Thoracic aorta (tissue), 2 donors: ENCODE results near the gene TFEC. TPM values are rescaled to one million over a fixed set of nuclear protein-coding genes. Genes with fewer than 3 reads are reported as not detected.
A peak's percentile ranks its signal among the peaks of the same experiment; 100 is the strongest.

Experiments
- ATAC-seq: fragments of 150-250 bp; one replicate; pipeline ENCODE4 v1.8.0; 2017; ENCODE audit warnings: low read depth; ENCODE audit not compliant: insufficient number of reproducible peaks, low FRiP score
- DNase-seq: peaks from one replicate; pipeline ENCODE4 v3.0.0-alpha.2; 2020; ENCODE audit warnings: low spot score
- H3K27ac ChIP-seq, 2 donors: fragments of 200-600 bp; sonication (generic); 1 replicate in 1 of 2; 2 replicates in 1 of 2; pipeline ENCODE4 v1.5.1; 2016; ENCODE audit warnings: mild to moderate bottlenecking in 2 of 2, moderate library complexity in 2 of 2
- H3K27me3 ChIP-seq: fragments of 200-600 bp; sonication (generic); replicated peaks from 2 replicates; pipeline ENCODE4 v1.6.0; 2016; ENCODE audit warnings: mild to moderate bottlenecking; ENCODE audit not compliant: insufficient read depth
- H3K36me3 ChIP-seq: fragments of 200-600 bp; sonication (generic); one replicate; pipeline ENCODE4 v1.5.1; 2016
- H3K4me1 ChIP-seq, 2 donors: fragments of 200-600 bp; sonication (generic); 1 replicate in 1 of 2; 2 replicates in 1 of 2; pipeline versions ENCODE4 v1.5.1 to v1.6.0; 2016; ENCODE audit warnings: low read depth in 2 of 2, mild to moderate bottlenecking in 1 of 2; ENCODE audit not compliant: control insufficient read depth in 1 of 2
- H3K4me3 ChIP-seq: fragments of 200-600 bp; sonication (generic); 2 replicates; pipeline ENCODE4 v1.5.1; 2016; ENCODE audit warnings: mild to moderate bottlenecking
- H3K9me3 ChIP-seq: fragments of 200-600 bp; sonication (generic); 2 replicates; pipeline ENCODE4 v1.5.1; 2016
- total RNA-seq, 2 donors: library from RNA; depleted of rRNA; stranded (reverse); fragments of >200 nt; gene quantifications; one replicate each; pipeline versions ENCODE4 v1.1.0 to v1.2.3, GENCODE V29; 2016
- TF ChIP-seq, protein P1 (sequence below): fragments of 200-600 bp; sonication (generic); IDR thresholded peaks from one replicate; pipeline ENCODE4 v1.5.1; 2019; ENCODE audit warnings: antibody characterized with exemption

TFEC gene
- total RNA-seq, 2 donors from 2014 or later, result 8.4 to 8.5 TPM

DNA sequence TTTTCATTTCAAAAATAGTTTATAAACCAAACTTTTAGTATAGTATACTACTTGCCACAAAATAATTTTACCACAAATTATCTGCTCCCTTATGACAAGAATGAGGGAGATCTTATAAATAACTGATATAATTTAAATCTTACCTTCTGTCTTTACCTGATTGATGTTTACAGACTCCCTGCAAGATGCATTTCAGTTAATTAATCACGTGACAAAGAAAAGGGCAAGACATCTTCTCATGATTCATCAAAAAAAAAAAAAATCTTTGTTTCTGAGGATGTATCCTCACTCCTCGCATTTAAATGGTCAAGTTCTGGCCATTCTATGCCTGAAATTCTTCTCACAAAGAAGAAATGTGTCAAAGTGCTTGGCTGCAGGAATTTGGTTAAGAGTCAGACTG is 2.3 kb upstream of the TFEC start:
- Histone ChIP-seq H3K27ac (no peak overlapping the region), H3K27me3 (no peaks in the 10 kb centered on the region), H3K4me3 (no peak overlapping the region), H3K9me3 (no peaks in the 10 kb centered on the region), H3K4me1 (no peaks in the 10 kb centered on the region), H3K36me3 (no peaks in the 10 kb centered on the region)
- ATAC-seq (no peak), DNase-seq (no peak)
- TF ChIP-seq, protein P1, sequence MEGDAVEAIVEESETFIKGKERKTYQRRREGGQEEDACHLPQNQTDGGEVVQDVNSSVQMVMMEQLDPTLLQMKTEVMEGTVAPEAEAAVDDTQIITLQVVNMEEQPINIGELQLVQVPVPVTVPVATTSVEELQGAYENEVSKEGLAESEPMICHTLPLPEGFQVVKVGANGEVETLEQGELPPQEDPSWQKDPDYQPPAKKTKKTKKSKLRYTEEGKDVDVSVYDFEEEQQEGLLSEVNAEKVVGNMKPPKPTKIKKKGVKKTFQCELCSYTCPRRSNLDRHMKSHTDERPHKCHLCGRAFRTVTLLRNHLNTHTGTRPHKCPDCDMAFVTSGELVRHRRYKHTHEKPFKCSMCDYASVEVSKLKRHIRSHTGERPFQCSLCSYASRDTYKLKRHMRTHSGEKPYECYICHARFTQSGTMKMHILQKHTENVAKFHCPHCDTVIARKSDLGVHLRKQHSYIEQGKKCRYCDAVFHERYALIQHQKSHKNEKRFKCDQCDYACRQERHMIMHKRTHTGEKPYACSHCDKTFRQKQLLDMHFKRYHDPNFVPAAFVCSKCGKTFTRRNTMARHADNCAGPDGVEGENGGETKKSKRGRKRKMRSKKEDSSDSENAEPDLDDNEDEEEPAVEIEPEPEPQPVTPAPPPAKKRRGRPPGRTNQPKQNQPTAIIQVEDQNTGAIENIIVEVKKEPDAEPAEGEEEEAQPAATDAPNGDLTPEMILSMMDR, result no peak

DNA sequence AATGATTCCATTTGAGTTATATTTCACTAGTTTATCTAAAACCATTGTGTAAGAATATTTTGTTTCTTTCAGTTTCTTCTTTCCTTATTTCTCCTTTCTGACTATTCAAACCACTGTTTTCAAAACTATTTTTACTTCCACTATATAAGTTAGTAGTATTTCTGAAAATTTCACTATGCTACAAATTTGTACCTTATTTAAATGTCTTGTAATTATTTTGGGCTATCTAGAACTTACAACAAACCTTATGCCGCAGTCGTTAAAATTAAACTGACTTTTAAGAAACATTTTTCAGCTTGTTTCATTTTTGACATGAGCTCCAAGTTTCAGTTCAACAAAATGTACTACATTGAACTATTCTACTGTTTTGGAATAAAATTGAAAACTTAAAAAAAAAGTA is 1.8 kb downstream of the TFEC start:
- TF ChIP-seq, protein P1, result no peak
- ATAC-seq, result no peak
- no peak overlapping the region for H3K27ac ChIP-seq

DNA sequence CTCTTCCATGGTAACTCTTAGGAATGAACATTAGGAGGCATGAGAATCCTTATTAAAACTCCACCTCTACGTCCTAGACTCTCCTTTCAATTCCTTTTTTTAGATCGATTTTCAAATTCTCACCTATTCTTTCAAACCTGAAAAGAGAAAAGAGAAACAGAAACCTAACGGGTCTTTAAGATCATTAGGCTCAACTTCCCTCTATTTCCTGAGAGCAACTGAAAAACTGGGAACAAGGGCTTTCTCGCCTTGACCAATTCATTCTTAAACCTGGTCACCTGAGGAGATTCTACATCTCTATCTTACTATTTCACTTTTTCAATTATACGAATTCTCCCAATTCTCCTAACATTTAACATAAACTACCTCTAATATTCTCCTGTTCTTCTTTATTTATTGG is 2.8 kb downstream of the TFEC start:
- no peaks in the 10 kb centered on the region for H3K4me1 ChIP-seq
- H3K27ac ChIP-seq, result no peak overlapping the region
- no peak overlapping the region for H3K4me3 ChIP-seq
- ATAC-seq, result no peak
- TF ChIP-seq, protein P1, result no peak
- H3K36me3 ChIP-seq, result no peaks in the 10 kb centered on the region
- no peaks in the 10 kb centered on the region for H3K9me3 ChIP-seq
- DNase-seq, result no peak
- no peaks in the 10 kb centered on the region for H3K27me3 ChIP-seq

More for the DNA sequence above, 1.8 kb downstream of the TFEC start:
- Histone ChIP-seq H3K36me3 (no peaks in the 10 kb centered on the region), H3K4me3 (peak overlapping the region; percentile 46), H3K4me1 (no peaks in the 10 kb centered on the region), H3K27me3 (no peaks in the 10 kb centered on the region), H3K9me3 (no peaks in the 10 kb centered on the region)
- DNase-seq, result no peak

DNA sequence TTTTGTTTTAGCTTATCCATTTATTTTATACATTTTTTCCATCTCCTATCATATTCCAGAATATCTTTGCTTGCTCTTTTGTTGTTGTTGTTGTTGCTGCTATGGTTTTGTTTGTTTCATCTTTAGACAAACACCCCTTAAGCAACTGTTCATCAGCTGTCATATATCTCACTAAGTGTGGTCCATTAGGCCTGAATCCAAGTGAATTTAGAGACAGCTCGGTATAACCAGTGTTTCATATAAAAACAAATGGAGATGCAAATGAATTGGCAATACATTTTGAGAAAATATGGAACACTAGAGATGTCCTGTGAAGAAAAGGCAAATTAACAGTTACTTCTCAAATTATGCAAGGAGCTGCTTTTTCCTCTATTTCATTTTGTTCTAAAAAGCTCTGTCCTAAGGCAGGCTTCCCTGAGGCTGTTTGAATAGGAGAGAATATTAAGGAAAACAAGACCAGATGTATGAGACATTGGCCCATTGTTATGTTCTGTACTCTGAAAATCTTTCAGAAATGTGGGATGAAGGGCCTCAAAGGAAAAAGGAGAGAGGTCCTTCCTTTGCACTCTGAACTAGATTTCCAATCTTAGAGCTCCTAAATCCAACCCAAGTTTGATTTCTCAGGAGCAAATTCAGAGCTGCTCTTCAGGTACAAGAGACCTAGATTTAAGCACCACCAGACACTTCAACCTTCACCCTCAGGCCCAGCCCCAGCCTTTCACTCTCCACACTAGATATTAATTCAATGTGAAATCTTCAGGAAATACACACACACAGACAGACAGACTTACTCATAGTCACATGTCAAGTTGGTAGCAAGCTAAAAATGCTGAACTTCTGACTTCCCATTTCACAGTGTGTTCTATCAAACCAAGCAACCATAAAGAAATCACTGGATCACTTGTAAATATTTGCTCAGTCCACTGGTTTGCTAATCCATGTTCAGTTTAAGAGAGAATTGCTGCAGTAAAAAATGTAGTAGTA is 5.4 kb downstream of the TFEC start:
- Histone ChIP-seq H3K4me1 (no peaks in the 10 kb centered on the region), H3K27ac (no peak overlapping the region), H3K27me3 (no peaks in the 10 kb centered on the region), H3K36me3 (no peaks in the 10 kb centered on the region), H3K4me3 (no peak overlapping the region), H3K9me3 (no peaks in the 10 kb centered on the region)
- TF ChIP-seq, protein P1, result no peak
- ATAC-seq (no peak), DNase-seq (no peak)

DNA sequence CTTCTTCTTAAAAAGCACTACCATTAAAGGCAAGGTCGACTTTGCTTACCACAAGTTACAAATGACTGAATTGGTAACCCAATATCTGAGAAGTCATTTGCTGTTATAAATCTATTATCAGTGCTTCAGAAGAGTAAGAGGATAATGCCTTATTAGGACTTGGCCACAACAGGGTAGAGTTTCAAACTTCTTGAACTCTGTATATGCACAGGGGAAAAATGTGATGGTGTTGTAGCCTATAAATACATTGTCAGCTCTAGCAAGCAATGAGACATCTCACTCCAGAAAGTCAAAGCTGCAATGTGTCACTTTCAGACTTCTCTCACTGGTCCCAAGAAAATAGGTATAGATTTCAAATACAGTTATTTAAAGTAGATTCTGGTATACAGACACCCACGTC is 9.3 kb downstream of the TFEC start:
- Histone ChIP-seq H3K27ac (no peak overlapping the region), H3K36me3 (no peaks in the 10 kb centered on the region), H3K4me3 (no peak overlapping the region), H3K27me3 (no peaks in the 10 kb centered on the region), H3K4me1 (no peaks in the 10 kb centered on the region), H3K9me3 (no peaks in the 10 kb centered on the region)
- ATAC-seq (no peak), DNase-seq (no peak)
- TF ChIP-seq, protein P1, result no peak
